Right ventricle myocardium superior (tissue), 1 donor: ENCODE data around the gene TAOK3. TPM values are rescaled to one million over a fixed set of nuclear protein-coding genes. Genes with fewer than 3 reads are reported as not detected.
A peak's percentile ranks its signal among the peaks of the same experiment; 100 is the strongest.
"Not testable (repeated sequence)": the region's sequence is repeated elsewhere in the genome, so short reads cannot be mapped to it uniquely, and the experiment has no call there.

Source experiments
- ATAC-seq: fragments of 200-7000 bp; cut with Tn5 transposase; one replicate; pipeline ENCODE4 v1.9.1; 2020; ENCODE audit warnings: mild to moderate bottlenecking; ENCODE audit not compliant: poor library complexity
- DNase-seq: peaks from one replicate; pipeline ENCODE4 v3.0.0-alpha.2; 2020
- intact Hi-C: fragments of 100-400 bp; cut with DNase I; formaldehyde crosslinking; loops from one replicate; pipeline ENCODE4 v1.11.2; 2022
- total RNA-seq: library from RNA; stranded (reverse); fragmentation: NEBNext Ultra II Directional; extraction: Animal tissue kit (Norgen Biotek cat#: 25700); gene quantifications from one replicate; pipeline ENCODE4 v1.2.1, GENCODE V29; 2021
- donor health status: DM: no; HTN: yes; CAD: no; lungs with severe emphysema.

TAOK3 gene
- total RNA-seq, 1 donor from 2014 or later: 21.8 TPM

DNA sequence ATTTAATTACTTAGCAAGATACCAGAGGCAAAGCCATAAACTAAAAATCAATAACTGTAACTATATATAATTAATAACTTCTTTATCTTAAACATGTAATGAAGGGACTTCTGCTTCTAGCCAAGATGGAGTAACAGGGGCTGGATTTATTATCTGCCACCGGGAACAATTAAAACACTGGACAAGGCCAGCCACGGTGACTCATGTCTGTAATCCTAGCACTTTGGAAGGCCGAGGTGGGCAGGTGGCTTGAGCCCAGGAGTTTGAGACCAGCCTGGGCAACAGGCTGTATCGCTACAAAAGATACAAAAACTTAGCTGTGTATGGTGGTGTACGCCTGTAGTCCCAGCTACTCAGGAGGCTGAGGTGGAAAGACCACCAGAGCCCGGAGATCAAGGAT is 113.6 kb downstream of the TAOK3 start:
- ATAC-seq: no peak

DNA sequence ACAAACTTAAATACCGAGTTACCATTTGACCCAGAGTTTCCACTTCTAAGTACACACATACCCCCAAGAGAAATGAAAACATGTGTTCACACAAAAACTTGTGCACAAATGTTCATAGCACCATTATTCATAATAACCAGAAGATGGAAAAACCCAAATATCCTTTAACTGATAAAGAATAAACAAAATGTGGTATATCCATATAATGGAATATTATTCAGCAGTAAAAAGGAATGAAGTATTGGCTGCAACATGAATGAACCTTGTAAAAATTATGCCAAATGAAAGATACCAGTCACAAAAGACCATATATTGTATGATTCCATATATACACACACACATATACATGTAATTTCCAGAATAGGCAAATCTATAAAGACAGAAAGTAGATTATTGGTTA is 116.4 kb downstream of the TAOK3 start:
- no peak for DNase-seq
- intact Hi-C loops: no loop called here
- ATAC-seq: no peak

More for the DNA sequence above, 113.6 kb downstream of the TAOK3 start:
- no peak for DNase-seq
- intact Hi-C loops: no loop called here

- no peak for DNase-seq
- no peak for ATAC-seq
- intact Hi-C loops: no loop called here
Observed at GRCh38 chr12:118249547-118249946, 123.2 kb downstream of the TAOK3 start.

DNA sequence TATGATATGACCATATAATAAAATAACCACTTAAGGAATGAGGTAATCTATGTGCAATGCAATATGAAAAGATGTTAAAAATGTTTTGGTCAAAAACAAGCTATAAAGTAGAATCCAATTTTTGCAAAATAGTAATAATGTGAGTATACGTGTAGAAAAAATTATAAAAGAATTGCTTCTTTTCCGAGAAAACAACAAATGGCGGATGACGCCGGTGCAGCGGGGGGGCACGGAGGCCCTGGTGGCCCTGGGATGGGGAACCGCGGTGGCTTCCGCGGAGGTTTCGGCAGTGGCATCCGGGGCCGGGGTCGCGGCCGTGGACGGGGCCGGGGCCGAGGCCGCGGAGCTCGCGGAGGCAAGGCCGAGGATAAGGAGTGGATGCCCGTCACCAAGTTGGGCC is 126.8 kb downstream of the TAOK3 start:
- DNase-seq, ATAC-seq, intact Hi-C loops: not testable (repeated sequence)

- DNase-seq (no peak), ATAC-seq (no peak)
- intact Hi-C loops: no loop called here
Observed at GRCh38 chr12:118238888-118239287, 133.8 kb downstream of the TAOK3 start.

- DNase-seq: no peak
- ATAC-seq: no peak
- intact Hi-C loops: no loop called here
Observed at GRCh38 chr12:118237908-118238307, 134.8 kb downstream of the TAOK3 start.

DNA sequence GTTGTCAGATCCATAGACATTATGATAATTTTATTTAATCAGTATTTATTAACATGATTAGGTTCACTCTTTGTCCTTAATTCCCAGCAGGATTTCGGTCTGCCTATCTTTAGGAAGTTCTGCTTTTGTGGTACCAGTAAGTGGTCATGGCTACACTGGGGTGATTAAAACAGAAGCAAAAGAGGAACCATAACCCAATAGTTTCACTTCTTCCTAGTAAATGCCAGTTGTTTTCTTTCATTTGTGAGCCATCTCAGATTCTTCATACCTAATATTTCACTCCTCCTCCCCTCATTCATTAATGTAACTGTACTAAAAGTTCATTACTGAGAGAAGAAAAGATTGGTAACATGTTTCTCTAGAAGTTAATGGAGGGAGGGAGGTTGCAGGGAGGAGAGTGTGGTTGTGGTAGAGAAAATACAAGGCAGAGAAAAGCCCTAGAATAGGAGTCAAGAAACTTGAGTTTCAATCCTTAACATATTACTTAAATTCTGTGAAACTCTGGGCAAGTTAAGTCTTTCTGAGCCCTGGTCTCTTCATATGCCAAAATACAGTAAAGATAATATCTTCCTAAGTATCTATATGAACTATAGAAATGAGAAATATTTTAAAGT is 135.5 kb downstream of the TAOK3 start:
- DNase-seq: no peak
- peak; percentile 38 for ATAC-seq
- intact Hi-C loops: no loop called here

DNA sequence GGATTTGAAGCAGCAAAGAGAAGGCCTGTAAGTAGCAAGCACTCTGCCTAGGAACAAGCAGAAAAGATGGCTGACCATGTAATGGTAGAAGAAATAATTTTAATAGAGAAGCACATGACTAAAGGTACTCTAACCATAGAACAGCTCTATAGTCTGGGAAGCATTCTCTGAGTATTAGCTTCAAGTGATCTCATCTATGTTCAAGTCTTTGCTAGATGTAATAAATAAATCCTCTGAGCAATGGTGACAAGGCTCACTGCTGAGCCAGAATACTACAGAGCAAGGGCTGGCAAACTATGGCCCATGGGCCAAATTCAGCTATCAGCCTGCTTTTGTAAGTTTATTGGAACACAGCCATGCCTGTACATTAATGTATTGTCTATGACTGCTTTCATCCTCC is 152.0 kb downstream of the TAOK3 start:
- no peak for ATAC-seq
- DNase-seq: no peak
- intact Hi-C loops: no loop called here

DNA sequence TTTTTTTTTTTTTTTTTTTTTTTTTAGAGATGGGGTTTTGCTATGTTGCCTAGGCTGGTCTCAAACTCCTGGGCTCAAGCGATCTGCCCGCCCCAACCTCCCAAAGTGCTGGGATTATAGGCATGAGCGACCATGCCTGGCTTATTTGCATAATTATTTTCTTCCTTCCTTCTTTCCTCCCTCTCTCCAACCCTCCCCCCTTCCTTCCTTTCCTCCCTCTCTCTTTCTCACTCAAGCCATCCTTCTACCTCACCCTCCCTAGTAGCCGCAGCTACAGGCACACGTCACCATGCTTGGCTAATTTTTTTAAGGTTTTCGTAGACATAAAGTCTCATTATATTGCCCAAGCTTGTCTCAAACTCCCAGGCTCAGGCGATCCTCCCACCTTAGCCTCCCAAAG is 152.9 kb downstream of the TAOK3 start:
- ATAC-seq: no peak
- intact Hi-C loops: no loop called here

DNA sequence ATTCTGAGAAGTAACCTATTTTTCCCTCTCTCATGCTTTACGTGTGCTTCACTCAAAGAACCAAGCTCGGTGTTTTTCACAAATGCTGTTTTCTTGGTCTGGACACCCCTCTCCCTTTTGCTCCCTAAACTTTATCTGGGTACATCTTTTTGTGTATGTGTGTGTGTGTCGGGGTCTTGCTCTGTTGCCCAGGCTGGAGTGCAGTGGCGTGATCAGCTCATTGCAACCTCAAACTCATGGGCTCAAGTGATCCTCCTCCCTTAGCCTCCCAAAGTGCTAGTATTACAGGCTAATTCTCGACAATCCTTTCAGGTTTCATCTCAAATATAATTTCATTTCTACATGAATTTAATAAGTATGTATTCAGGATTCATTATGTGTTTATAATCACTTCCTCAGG is 153.6 kb downstream of the TAOK3 start:
- no peak for ATAC-seq
- DNase-seq: no peak
- intact Hi-C loops: no loop called here

More for the DNA sequence above, 152.9 kb downstream of the TAOK3 start:
- DNase-seq: no peak

- ATAC-seq: no peak
- DNase-seq: no peak
- intact Hi-C loops: no loop called here
Observed at GRCh38 chr12:118213452-118213851, 159.3 kb downstream of the TAOK3 start.

DNA sequence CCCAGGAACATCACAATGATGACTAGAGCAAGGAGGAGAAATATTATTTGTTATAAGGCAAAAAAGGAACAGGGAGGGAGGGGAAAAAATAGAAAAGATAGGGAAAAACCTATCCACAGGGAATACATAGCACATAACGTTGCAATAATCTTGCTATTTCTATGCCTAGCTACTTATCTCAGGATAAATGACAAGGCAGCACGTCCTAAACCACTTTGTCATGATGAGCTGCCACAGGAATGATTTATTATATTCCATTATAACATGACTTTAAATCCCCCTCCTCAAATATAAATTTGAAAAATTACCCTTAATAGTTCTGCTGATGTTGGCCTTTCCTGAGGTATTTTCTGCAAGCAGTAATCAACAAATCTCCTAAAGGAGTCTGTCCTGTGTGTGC is 160.1 kb downstream of the TAOK3 start:
- intact Hi-C loops: no loop called here
- DNase-seq (no peak), ATAC-seq (no peak)

DNA sequence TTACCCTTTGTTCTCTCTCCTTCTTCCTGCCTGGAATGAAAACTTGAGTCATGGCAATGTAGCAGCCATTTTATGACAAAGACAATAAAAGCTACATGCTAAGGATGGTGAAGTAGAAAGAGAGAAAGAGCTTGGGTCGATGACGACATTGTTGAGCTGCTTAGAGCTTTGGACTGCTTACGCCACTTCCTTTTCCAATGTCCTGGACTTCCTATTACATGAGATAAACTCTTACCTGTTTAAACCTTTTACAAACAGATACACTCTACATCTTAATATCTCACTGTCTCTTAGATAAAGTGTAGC is 166.6 kb downstream of the TAOK3 start:
- DNase-seq (no peak), ATAC-seq (no peak)
- intact Hi-C loops: no loop called here

GRCh38 chr12:118193958-118194357 is 178.7 kb downstream of the TAOK3 start:
- intact Hi-C loops: no loop called here
- ATAC-seq: no peak

GRCh38 chr12:118193477-118193876 is 179.2 kb downstream of the TAOK3 start:
- DNase-seq: no peak
- ATAC-seq: no peak
- intact Hi-C loops: no loop called here

More at GRCh38 chr12:118193958-118194357, 178.7 kb downstream of the TAOK3 start:
- DNase-seq: no peak

DNA sequence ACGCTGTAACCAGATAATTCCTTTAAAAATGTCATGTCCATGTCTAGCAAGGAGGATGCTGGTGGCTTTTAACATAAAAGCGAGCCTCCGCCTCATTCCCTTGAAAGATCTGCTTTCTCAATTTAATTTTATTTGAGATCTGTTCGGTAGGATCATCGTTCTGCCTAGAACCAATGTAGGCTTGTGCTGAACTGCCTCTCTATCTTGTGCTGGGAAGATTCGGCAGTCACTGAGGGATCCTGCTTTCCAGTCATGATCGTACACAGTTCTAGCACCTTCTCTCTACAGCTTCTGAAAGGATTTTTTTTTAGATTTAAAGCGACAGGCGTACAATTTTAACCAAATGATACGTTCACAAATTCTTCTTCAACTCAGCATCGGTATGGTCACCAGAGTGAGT is 182.4 kb downstream of the TAOK3 start:
- intact Hi-C loops: no loop called here
- DNase-seq (no peak), ATAC-seq (peak; percentile 59)

- peak; percentile 80 for ATAC-seq
- DNase-seq: peak; percentile 47
- intact Hi-C loops: loop anchor here (5.0 kb wide), 1 partner anchor 188 kb away; the partner anchor contains the start of gene SUDS3
Observed at GRCh38 chr12:118189741-118190191, 182.9 kb downstream of the TAOK3 start.

- DNase-seq (peak; percentile 60), ATAC-seq (peak; percentile 80)
- intact Hi-C loops: loop anchor here (5.0 kb wide), 1 partner anchor 188 kb away; the partner anchor contains the start of gene SUDS3
Observed at GRCh38 chr12:118188690-118189371, 183.9 kb downstream of the TAOK3 start.

DNA sequence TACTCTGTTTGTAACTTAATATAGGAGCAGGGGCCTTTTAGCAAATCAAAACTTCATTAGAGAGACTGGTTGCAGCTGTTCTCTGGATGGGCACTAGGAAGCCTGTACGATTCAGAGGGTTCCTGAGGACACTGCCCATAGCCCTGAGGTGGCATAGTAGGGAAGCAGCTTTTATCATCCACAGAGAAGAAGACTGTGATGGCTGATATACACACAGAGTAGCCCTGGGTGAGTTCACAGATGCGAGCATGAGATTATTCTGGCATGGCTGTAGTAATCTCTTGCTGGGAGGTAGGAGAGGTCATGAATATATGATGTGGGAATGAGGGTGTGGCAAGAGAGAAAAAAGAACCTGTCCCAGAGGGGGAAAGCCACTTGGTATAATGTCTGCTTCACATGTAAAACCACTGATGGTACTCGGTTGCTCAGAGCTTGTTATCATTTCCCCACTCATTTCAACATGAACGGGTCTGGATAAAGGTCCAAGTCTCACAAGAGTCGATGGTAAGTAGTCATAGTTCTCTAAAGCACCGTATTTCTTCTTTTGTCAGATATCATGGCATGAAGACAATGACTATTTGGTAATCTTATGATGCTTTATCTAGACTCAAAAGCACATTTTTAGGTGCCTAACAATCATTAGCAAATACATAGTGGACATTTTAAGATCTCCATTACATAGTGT is 184.8 kb downstream of the TAOK3 start:
- intact Hi-C loops: loop anchor here (5.0 kb wide), 1 partner anchor 189 kb away; the partner anchor contains the start of gene SUDS3
- ATAC-seq: no peak
- DNase-seq: no peak
